Psoas muscle (tissue), 8 donors: Measurements from ENCODE around the gene TMEM123. TPM values are rescaled to one million over a fixed set of nuclear protein-coding genes. Genes with fewer than 3 reads are reported as not detected.

ENCODE experiments used
- ATAC-seq, 4 donors: fragments of 200-7000 bp; cut with Tn5 transposase; one replicate each; pipeline ENCODE4 v1.9.1; 2020; ENCODE audit warnings: moderate library complexity in 3 of 4, mild to moderate bottlenecking in 2 of 4
- DNase-seq, 2 donors: peaks; one replicate each; pipeline ENCODE4 v3.0.0-alpha.2; 2020
- H3K27ac ChIP-seq: fragments of 200-600 bp; one replicate; pipeline ENCODE4 v1.8.0; 2022
- H3K27me3 ChIP-seq, 3 donors: fragments of 200-600 bp in 1 of 3; one replicate each; pipeline versions ENCODE4 v1.6.1 to v1.8.0; 2013 to 2022; ENCODE audit warnings: low read length in 2 of 3, mild to moderate bottlenecking in 2 of 3, moderate library complexity in 1 of 3; ENCODE audit not compliant: insufficient read depth in 3 of 3
- H3K36me3 ChIP-seq, 2 donors: fragments of 200-600 bp in 1 of 2; one replicate each; pipeline versions ENCODE4 v1.6.1 to v1.8.0; 2013 to 2022; ENCODE audit warnings: low read depth in 1 of 2, mild to moderate bottlenecking in 1 of 2, moderate library complexity in 1 of 2; ENCODE audit not compliant: insufficient read depth in 1 of 2
- H3K4me1 ChIP-seq: fragments of 200-600 bp; one replicate; pipeline ENCODE4 v1.8.0; 2022
- H3K4me3 ChIP-seq: fragments of 200-600 bp; one replicate; pipeline ENCODE4 v1.8.0; 2022; ENCODE audit warnings: mild to moderate bottlenecking
- H3K9me3 ChIP-seq: fragments of 200-600 bp; one replicate; pipeline ENCODE4 v1.8.0; 2022
- WGBS, 3 donors: extraction: QIAGEN DNeasy Blood & Tissue Kit; methylation state at CpG; one replicate each; pipeline versions ENCODE4 v1.1.6 to v1.1.7; 2013; 5-methylcytosine and 5-hydroxymethylcytosine counted together
- intact Hi-C, 2 donors: fragments of 100-400 bp; cut with DNase I; formaldehyde crosslinking; loops; one replicate each; pipeline versions ENCODE4 v1.11.0 to v1.14.2; 2022
- polyA plus RNA-seq, 3 donors: library from polyadenylated mRNA; stranded (reverse); fragments of 200-250 nt; gene quantifications; one replicate each; pipeline ENCODE4 v1.2.3, GENCODE V29; 2013
- total RNA-seq, 4 donors: library from RNA; stranded (reverse); fragmentation: NEBNext Ultra II Directional in 2 of 4; extraction: Animal tissue kit (Norgen Biotek cat#: 25700) in 2 of 4; gene quantifications; one replicate each; pipeline versions ENCODE4 v1.2.1 to v1.2.4, GENCODE V29; 2021 to 2023
- TF ChIP-seq, protein P1 (sequence below): fragments of 200-600 bp; IDR thresholded peaks from one replicate; pipeline ENCODE4 v1.8.0; 2022; ENCODE audit warnings: antibody characterized with exemption
- donor health status: healthy with polysubstance abuse.
- donor health status: DM: no; HTN: no; CAD: no; lungs with moderate emphysema.
- donor health status: Bipolar disorder and iron deficiency.
- donor health status: healthy.
- donor health status: DM: yes; HTN: yes; CAD: no.
- donor health status: DM: no; HTN: no; CAD: no.
- donor health status: DM: no; HTN: no; CAD: no.
- donor health status: DM: yes; HTN: yes; CAD: no.

The TMEM123 gene
- total and polyA plus RNA-seq, 7 donors = 10.8 to 42.6 (median 16.9) TPM

- no peak for DNase-seq
- Histone ChIP-seq H3K27me3 (no peaks in the 10 kb centered on the region), H3K27ac (no peak overlapping the region), H3K4me1 (no peaks in the 10 kb centered on the region), H3K36me3 (peaks cover 4 to 79% of the 10 kb centered on the region in 2 donors), H3K9me3 (no peaks in the 10 kb centered on the region), H3K4me3 (no peak overlapping the region)
- ATAC-seq = no peak
- intact Hi-C loops = no loop called here
- WGBS, 3 donors = 77 to 82% (median 77%) methylated on average over 5 of the region's 5 CpGs
- TF ChIP-seq, protein P1, sequence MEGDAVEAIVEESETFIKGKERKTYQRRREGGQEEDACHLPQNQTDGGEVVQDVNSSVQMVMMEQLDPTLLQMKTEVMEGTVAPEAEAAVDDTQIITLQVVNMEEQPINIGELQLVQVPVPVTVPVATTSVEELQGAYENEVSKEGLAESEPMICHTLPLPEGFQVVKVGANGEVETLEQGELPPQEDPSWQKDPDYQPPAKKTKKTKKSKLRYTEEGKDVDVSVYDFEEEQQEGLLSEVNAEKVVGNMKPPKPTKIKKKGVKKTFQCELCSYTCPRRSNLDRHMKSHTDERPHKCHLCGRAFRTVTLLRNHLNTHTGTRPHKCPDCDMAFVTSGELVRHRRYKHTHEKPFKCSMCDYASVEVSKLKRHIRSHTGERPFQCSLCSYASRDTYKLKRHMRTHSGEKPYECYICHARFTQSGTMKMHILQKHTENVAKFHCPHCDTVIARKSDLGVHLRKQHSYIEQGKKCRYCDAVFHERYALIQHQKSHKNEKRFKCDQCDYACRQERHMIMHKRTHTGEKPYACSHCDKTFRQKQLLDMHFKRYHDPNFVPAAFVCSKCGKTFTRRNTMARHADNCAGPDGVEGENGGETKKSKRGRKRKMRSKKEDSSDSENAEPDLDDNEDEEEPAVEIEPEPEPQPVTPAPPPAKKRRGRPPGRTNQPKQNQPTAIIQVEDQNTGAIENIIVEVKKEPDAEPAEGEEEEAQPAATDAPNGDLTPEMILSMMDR = no peak
Observed at GRCh38 chr11:102385085-102386007, 67.2 kb downstream of the TMEM123 start.

DNA sequence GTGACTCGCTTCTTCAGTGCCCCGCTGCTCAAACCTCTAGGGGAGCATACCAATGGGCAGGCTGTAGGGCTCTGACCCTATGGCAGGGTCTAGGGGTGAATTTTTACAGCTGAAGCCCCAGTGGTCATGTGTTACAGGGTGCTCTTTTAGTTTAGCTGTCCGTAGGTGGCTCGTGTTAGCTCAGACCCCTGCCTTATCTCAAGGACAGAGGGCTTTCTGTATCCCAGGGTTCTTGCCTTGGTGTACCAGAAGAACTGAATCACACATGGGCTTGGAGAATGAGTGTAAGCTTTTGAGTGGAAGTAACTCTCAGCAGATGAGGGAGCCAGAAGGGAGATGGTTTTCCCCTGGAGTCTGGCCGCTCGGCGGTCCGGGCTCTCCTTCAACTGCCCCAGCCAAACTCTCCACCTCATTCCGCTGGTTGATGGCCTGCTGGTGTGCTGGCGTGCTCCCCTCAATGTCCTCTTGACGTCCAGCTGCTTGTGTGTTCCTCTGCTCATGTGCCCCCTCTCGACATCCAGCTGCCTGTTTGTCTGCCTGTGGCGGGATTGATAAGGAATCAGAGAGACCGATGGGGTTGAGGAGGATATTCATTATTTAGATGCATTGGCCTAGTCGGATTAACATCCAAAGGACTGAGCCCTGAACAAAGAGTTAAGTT lies 68.0 kb downstream of the TMEM123 start:
- peaks cover 7 to 86% of the 10 kb centered on the region in 2 donors for H3K36me3 ChIP-seq
- H3K4me3 ChIP-seq = no peak overlapping the region
- no peaks in the 10 kb centered on the region for H3K4me1 ChIP-seq
- H3K27me3 ChIP-seq = no peaks in the 10 kb centered on the region
- ATAC-seq = no peak
- no peak for DNase-seq
- intact Hi-C loops = no loop called here
- H3K27ac ChIP-seq = no peak overlapping the region
- no peaks in the 10 kb centered on the region for H3K9me3 ChIP-seq
- TF ChIP-seq, protein P1 = no peak
- 88 to 92% (median 91%) methylated on average over 14 to 15 of the region's 15 CpGs for WGBS, 3 donors

- DNase-seq (no peak), ATAC-seq (no peak)
- TF ChIP-seq, protein P1 = no peak
- intact Hi-C loops = no loop called here
- H3K4me3 ChIP-seq = no peak overlapping the region
- H3K27ac ChIP-seq = no peak overlapping the region
- no peaks in the 10 kb centered on the region for H3K27me3 ChIP-seq
- no peaks in the 10 kb centered on the region for H3K9me3 ChIP-seq
- WGBS, 3 donors = 84 to 91% (median 85%) methylated on average over 3 of the region's 3 CpGs
- peaks cover 8 to 86% of the 10 kb centered on the region in 2 donors for H3K36me3 ChIP-seq
- no peaks in the 10 kb centered on the region for H3K4me1 ChIP-seq
Observed at GRCh38 chr11:102383839-102384238, 68.7 kb downstream of the TMEM123 start.

- no peaks in the 10 kb centered on the region for H3K27me3 ChIP-seq
- no peak for ATAC-seq
- TF ChIP-seq, protein P1 = no peak
- peaks cover 8 to 87% of the 10 kb centered on the region in 2 donors for H3K36me3 ChIP-seq
- no peak overlapping the region for H3K4me3 ChIP-seq
- H3K27ac ChIP-seq = no peak overlapping the region
- 82 to 88% (median 86%) methylated on average over 3 of the region's 3 CpGs for WGBS, 3 donors
- no peaks in the 10 kb centered on the region for H3K4me1 ChIP-seq
- DNase-seq = no peak
- intact Hi-C loops = no loop called here
- no peaks in the 10 kb centered on the region for H3K9me3 ChIP-seq
Observed at GRCh38 chr11:102382384-102382783, 70.2 kb downstream of the TMEM123 start.
